Measurements from ENCODE around the gene NFKB2. TPM values are rescaled to one million over a fixed set of nuclear protein-coding genes. Genes with fewer than 3 reads are reported as not detected.

The NFKB2 gene
- total and polyA plus RNA-seq, 2 of the 8 experiments (the other 6 are each of a cell fraction or from before 2014, with no cell fraction given), result 20.4 to 31.4 TPM

DNA sequence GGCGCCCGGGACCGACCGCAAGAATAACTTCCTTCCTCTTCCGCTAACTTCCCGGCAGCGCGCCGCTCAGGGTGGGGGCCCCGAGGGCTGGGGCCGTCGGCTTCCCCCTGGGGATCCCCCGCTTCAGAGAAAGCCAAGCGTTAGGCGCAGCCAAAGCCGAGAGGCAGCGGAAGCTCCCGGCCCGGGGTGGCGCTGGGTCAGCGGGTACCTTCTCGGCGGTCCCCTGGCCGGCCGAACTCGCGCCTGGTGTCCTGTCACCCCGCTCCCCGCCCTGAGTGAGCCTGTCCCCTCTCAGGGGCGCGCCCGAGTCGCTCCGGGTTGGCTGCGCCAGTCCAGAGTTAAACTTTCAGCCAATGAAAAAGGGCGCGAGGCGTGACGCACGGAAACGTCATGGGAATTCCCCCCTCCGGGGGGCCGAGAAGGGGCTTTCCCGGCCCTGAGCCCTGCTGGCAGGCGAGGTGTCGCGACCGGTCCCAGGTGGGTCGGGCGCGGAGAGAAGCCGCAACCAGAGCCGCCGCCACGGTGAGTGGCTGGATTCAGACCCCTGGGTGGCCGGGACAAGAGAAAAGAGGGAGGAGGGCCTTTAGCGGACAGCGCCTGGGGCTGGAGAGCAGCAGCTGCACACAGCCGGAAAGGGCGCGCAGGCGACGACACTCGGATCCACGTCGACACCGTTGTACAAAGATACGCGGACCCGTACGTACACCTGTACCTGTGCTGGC, 1.3 kb upstream of the NFKB2 start (continued):
- TF ChIP-seq KDM4A (IDR thresholded peaks at IDR 0.05; ENCODE audit: low read depth, low read length, severe bottlenecking) (peak; percentile 66), SP2 (IDR thresholded peaks at IDR 0.05; ENCODE audit: low read length) (no peak), ZNF274 (IDR thresholded peaks at IDR 0.05; ENCODE audit: borderline replicate concordance, extremely low read depth, low read length) (no peak), CBX8 (IDR thresholded peaks at IDR 0.05; ENCODE audit: borderline replicate concordance, low read depth, low read length) (no peak), POLR2A (IDR thresholded peaks at IDR 0.05; ENCODE audit: control extremely low read depth in 1 of 2, low read depth in 2 of 2, low read length in 2 of 2) (no peak; a peak in 1 of 3 replicates), CREB1 (IDR thresholded peaks at IDR 0.05) (peak; percentile 96), HDAC2 (IDR thresholded peaks at IDR 0.05; ENCODE audit: borderline replicate concordance in 1 of 2, low read depth in 2 of 2, low read length in 2 of 2) (peak; percentile 81 to 93; a peak in 3 of 4 replicates), CTCF (IDR thresholded peaks at IDR 0.05; ENCODE audit: control extremely low read depth in 1 of 3, insufficient read depth in 1 of 3, low read depth in 1 of 3, low read length in 3 of 3) (peak in 1 of 3 experiments; percentile 96; a peak in 2 of 4 replicates), TCF12 (IDR thresholded peaks at IDR 0.05; ENCODE audit: low read depth, low read length) (0 out of 2 replicates have a peak, but pooled peaks have one; percentile 64), NRF1 (IDR thresholded peaks at IDR 0.05; ENCODE audit: low read depth, low read length) (no peak), RXRA (IDR thresholded peaks at IDR 0.05; ENCODE audit: insufficient read depth, low read depth, low read length) (no peak), CBX5 (IDR thresholded peaks at IDR 0.05; ENCODE audit: low read depth, low read length) (no peak), BRCA1 (IDR thresholded peaks at IDR 0.05; ENCODE audit: low read depth, low read length) (no peak), HDAC6 (IDR thresholded peaks at IDR 0.05; ENCODE audit: low read depth, low read length) (no peak), SAP30 (IDR thresholded peaks at IDR 0.05; ENCODE audit: insufficient read depth, insufficient replicate concordance, low read length) (no peak), SIRT6 (IDR thresholded peaks at IDR 0.05; ENCODE audit: low read length) (no peak), RFX5 (IDR thresholded peaks at IDR 0.05; ENCODE audit: borderline replicate concordance, low read depth, low read length) (no peak), EZH2 (IDR thresholded peaks at IDR 0.05; ENCODE audit: low read depth, low read length, severe bottlenecking) (no peak), FOSL1 (IDR thresholded peaks at IDR 0.05; ENCODE audit: insufficient read depth, low read depth, low read length) (no peak), KDM1A (IDR thresholded peaks at IDR 0.05; ENCODE audit: borderline replicate concordance, low read length) (peak; percentile 71; the same call in 1 of the 2 replicates)
- TF ChIP-seq, protein P1, sequence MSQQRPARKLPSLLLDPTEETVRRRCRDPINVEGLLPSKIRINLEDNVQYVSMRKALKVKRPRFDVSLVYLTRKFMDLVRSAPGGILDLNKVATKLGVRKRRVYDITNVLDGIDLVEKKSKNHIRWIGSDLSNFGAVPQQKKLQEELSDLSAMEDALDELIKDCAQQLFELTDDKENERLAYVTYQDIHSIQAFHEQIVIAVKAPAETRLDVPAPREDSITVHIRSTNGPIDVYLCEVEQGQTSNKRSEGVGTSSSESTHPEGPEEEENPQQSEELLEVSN (IDR thresholded peaks at IDR 0.05), result peak; percentile 49
